HUES6 (cell line): ENCODE data around the gene FBN2.

Source experiments
- H3K27ac ChIP-seq: 2 replicates; pipeline ENCODE4 v1.7.0; 2013; ENCODE audit warnings: low read depth, mild to moderate bottlenecking, low read length, inconsistent platforms
- H3K27me3 ChIP-seq: 2 replicates; pipeline ENCODE4 v1.6.1; 2013; ENCODE audit warnings: low read length; ENCODE audit not compliant: control insufficient read depth, insufficient read depth
- H3K36me3 ChIP-seq: 2 replicates; pipeline ENCODE4 v1.6.1; 2013; ENCODE audit warnings: low read length; ENCODE audit not compliant: control insufficient read depth, insufficient read depth
- H3K4me1 ChIP-seq: 2 replicates; pipeline ENCODE4 v1.6.1; 2013; ENCODE audit warnings: low read length; ENCODE audit not compliant: control insufficient read depth, insufficient read depth
- H3K4me3 ChIP-seq: 2 replicates; pipeline ENCODE4 v1.5.1; 2013; ENCODE audit warnings: low read depth, low read length
- H3K9ac ChIP-seq: one replicate; pipeline ENCODE4 v1.6.1; 2013; ENCODE audit warnings: mild to moderate bottlenecking, low read length
- H3K9me3 ChIP-seq: 2 replicates; pipeline ENCODE4 v1.6.1; 2013; ENCODE audit warnings: low read depth, low read length; ENCODE audit not compliant: control insufficient read depth, insufficient read depth

The FBN2 gene

DNA sequence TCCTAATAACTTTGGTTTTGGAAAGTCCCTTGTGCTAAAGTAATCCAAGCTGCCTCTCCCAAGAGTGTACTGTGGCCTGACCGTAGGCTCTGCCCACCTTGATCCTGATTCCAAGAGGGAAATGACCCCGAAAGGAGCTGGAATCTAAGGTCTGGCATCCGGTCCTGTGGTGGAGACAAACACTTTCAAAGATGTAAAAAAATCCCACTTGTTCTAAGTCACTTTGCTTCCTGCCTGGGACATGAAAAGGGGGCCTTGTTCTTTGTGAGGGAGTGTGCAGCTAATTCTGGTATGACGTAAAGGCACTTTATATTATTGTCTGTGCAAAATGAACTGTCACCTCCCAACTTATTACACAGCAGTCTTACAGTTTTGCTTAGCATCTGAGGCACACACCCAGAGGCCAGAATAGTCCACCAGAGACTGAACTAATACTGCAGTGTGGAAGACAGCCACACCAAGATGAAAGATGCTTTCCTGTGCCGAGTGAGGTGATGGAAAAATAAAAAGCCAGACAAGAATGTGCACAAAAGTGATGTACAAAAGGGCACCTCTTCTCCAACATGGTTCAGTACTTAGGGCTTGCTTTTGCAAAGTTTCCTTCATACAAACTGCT lies 325.7 kb downstream of the FBN2 start:
- Histone ChIP-seq H3K27me3 (no peaks in the 10 kb centered on the region), H3K4me1 (no peaks in the 10 kb centered on the region), H3K9ac (no peak overlapping the region), H3K36me3 (no peaks in the 10 kb centered on the region), H3K4me3 (no peak overlapping the region), H3K27ac (no peak overlapping the region), H3K9me3 (no peaks in the 10 kb centered on the region)

DNA sequence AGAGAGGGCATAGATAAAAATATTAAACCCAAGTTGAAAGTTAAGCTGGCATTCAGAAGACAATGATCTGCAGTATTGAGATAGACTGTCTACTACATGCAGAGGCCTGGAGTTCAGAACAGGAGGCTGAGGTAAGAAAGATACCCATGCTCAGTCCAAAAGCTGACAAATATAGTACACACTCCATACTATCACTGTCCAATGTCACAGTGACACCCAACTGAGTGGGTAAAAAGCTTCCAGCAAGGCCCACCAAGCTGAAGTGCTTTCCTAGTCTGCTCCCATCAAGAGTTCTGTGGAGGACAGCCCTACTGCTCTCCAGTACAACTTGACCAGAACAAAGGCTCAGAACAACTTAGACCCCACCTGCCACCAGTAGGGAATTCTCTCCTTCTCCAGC lies 329.6 kb downstream of the FBN2 start:
- no peak overlapping the region for H3K9ac ChIP-seq
- no peaks in the 10 kb centered on the region for H3K27me3 ChIP-seq
- H3K36me3 ChIP-seq, result no peaks in the 10 kb centered on the region
- no peaks in the 10 kb centered on the region for H3K9me3 ChIP-seq
- H3K27ac ChIP-seq, result no peak overlapping the region
- H3K4me1 ChIP-seq, result no peaks in the 10 kb centered on the region
- H3K4me3 ChIP-seq, result no peak overlapping the region
